WTC11 (cell line): Measurements from ENCODE around the gene PHKB. TPM values are rescaled to one million over a fixed set of nuclear protein-coding genes. Genes with fewer than 3 reads are reported as not detected.

ENCODE experiments used
- ATAC-seq: fragments of 200-7000 bp; cut with Tn5 transposase; 2 replicates; pipeline ENCODE4 v1.10.0; 2021; ENCODE audit warnings: mild to moderate bottlenecking, moderate library complexity
- CTCF ChIA-PET: fragments of 300-600 bp; sonication (Branson Sonifier 250); formaldehyde crosslinking; loops from one replicate; lab custom pipeline; 2021; ENCODE audit warnings: antibody characterized with exemption; lab: Charles Lee
- POLR2A ChIA-PET: fragments of 350-600 bp; sonication (Branson Sonifier 250); formaldehyde crosslinking; loops from one replicate; lab custom pipeline; 2021; ENCODE audit warnings: antibody characterized with exemption; lab: Charles Lee
- DNase-seq: peaks from one replicate; pipeline ENCODE4 v3.0.0; 2021; ENCODE audit warnings: low spot score
- H3K27ac Mint-ChIP-seq: 2 replicates; pipeline ENCODE4 v1.8.0; 2021; ENCODE audit warnings: mixed read lengths
- H3K27me3 Mint-ChIP-seq: 2 replicates; pipeline ENCODE4 v1.8.0; 2021; ENCODE audit warnings: low read depth, mild to moderate bottlenecking, moderate library complexity, mixed read lengths
- H3K36me3 Mint-ChIP-seq: 2 replicates; pipeline ENCODE4 v1.8.0; 2021; ENCODE audit warnings: mixed read lengths
- H3K4me1 Mint-ChIP-seq: 2 replicates; pipeline ENCODE4 v1.8.0; 2022; ENCODE audit warnings: mixed read lengths
- H3K4me3 Mint-ChIP-seq: 2 replicates; pipeline ENCODE4 v1.8.0; 2021; ENCODE audit warnings: mild to moderate bottlenecking, moderate library complexity, mixed read lengths
- H3K9me3 Mint-ChIP-seq: 2 replicates; pipeline ENCODE4 v1.8.0; 2021; ENCODE audit warnings: mixed read lengths
- ATF2 ChIP-seq: sonication (generic); formaldehyde crosslinking; IDR thresholded peaks from 2 replicates; pipeline ENCODE4 v1.8.1; 2022; ENCODE audit warnings: low read depth, missing genetic modification reagents, borderline replicate concordance
- E2F4 ChIP-seq: sonication (generic); formaldehyde crosslinking; IDR thresholded peaks from 2 replicates; pipeline ENCODE4 v1.8.1; 2022; ENCODE audit warnings: low read depth, mild to moderate bottlenecking, moderate library complexity, missing genetic modification reagents, borderline replicate concordance
- E2F5 ChIP-seq: sonication (generic); formaldehyde crosslinking; IDR thresholded peaks from 2 replicates; pipeline ENCODE4 v1.8.1; 2022; ENCODE audit warnings: mild to moderate bottlenecking, moderate library complexity, missing genetic modification reagents
- FOXJ3 ChIP-seq: sonication (generic); formaldehyde crosslinking; IDR thresholded peaks from 2 replicates; pipeline ENCODE4 v1.9.0; 2021; ENCODE audit warnings: missing genetic modification reagents, mild to moderate bottlenecking, borderline replicate concordance
- HMGXB4 ChIP-seq: sonication (generic); formaldehyde crosslinking; IDR thresholded peaks from 2 replicates; pipeline ENCODE4 v1.8.1; 2023; ENCODE audit warnings: mild to moderate bottlenecking, moderate library complexity, missing genetic modification reagents
- IRF1 ChIP-seq: sonication (generic); formaldehyde crosslinking; IDR thresholded peaks from 2 replicates; pipeline ENCODE4 v1.8.0; 2023; ENCODE audit warnings: missing genetic modification reagents
- MAX ChIP-seq: sonication (generic); formaldehyde crosslinking; IDR thresholded peaks from 2 replicates; pipeline ENCODE4 v1.8.0; 2022; ENCODE audit warnings: mild to moderate bottlenecking, missing genetic modification reagents
- NFATC4 ChIP-seq: fragments of 250-450 bp; sonication (Bioruptor Pico); IDR thresholded peaks from 2 replicates; pipeline ENCODE4 v1.9.0; 2021; ENCODE audit warnings: mild to moderate bottlenecking
- RORB ChIP-seq: fragments of 250-450 bp; sonication (Bioruptor Pico); IDR thresholded peaks from 2 replicates; pipeline ENCODE4 v1.9.0; 2021; ENCODE audit warnings: mild to moderate bottlenecking
- SMAD3 ChIP-seq: sonication (generic); formaldehyde crosslinking; IDR thresholded peaks from 2 replicates; pipeline ENCODE4 v1.8.0; 2022; ENCODE audit warnings: missing genetic modification reagents, mild to moderate bottlenecking, borderline replicate concordance
- STAT6 ChIP-seq: sonication (generic); formaldehyde crosslinking; conservative IDR thresholded peaks from 2 replicates; pipeline ENCODE4 v1.8.1; 2023; ENCODE audit warnings: mild to moderate bottlenecking, low read depth, missing genetic modification reagents, moderate library complexity
- TEAD1 ChIP-seq: sonication (generic); formaldehyde crosslinking; IDR thresholded peaks from 2 replicates; pipeline ENCODE4 v1.8.0; 2022; ENCODE audit warnings: mild to moderate bottlenecking, missing genetic modification reagents
- ZBTB21 ChIP-seq: sonication (generic); formaldehyde crosslinking; IDR thresholded peaks from 2 replicates; pipeline ENCODE4 v1.8.1; 2023; ENCODE audit warnings: mild to moderate bottlenecking, missing genetic modification reagents, borderline replicate concordance
- ZNF121 ChIP-seq: sonication (generic); formaldehyde crosslinking; IDR thresholded peaks from 2 replicates; pipeline ENCODE4 v1.8.0; 2023; ENCODE audit warnings: missing genetic modification reagents
- ZNF232 ChIP-seq: sonication (generic); formaldehyde crosslinking; IDR thresholded peaks from 2 replicates; pipeline ENCODE4 v1.8.0; 2022; ENCODE audit warnings: mild to moderate bottlenecking, missing genetic modification reagents
- ZNF532 ChIP-seq: fragments of 250-450 bp; sonication (Bioruptor Pico); IDR thresholded peaks from 2 replicates; pipeline ENCODE4 v1.9.0; 2021; ENCODE audit warnings: mild to moderate bottlenecking, borderline replicate concordance
- total RNA-seq: library from RNA; stranded (reverse); gene quantifications from 3 replicates; pipeline ENCODE4 v1.2.3, GENCODE V29; 2021

Gene PHKB
- total RNA-seq, 1 experiment from 2014 or later: 43.9 TPM

GRCh38 chr16:47712276-47713224 lies 251.4 kb downstream of the PHKB start (continued):
- TF ChIP-seq HMGXB4 (CRISPR knock-in tag): no peak

- no peak for DNase-seq
- no peaks in the 10 kb centered on the region for H3K9me3 Mint-ChIP-seq
- no peaks in the 10 kb centered on the region for H3K27me3 Mint-ChIP-seq
- no peak overlapping the region for H3K27ac Mint-ChIP-seq
- ChIA-PET POLR2A (no interaction called here), CTCF (interaction anchor here (0.6 kb wide), 1 partner anchor 13 kb away, joined by 3 read pairs; no protein-coding TSS in a partner anchor)
- ATAC-seq: no peak
- no peaks in the 10 kb centered on the region for H3K36me3 Mint-ChIP-seq
- no peak overlapping the region for H3K4me3 Mint-ChIP-seq
- H3K4me1 Mint-ChIP-seq: no peaks in the 10 kb centered on the region
- TF ChIP-seq FOXJ3 (no peak), ZNF532 (no peak), IRF1 (no peak), STAT6 (CRISPR knock-in tag) (no peak), ATF2 (CRISPR knock-in tag) (no peak), TEAD1 (CRISPR knock-in tag) (no peak), MAX (CRISPR knock-in tag) (no peak), E2F4 (CRISPR knock-in tag) (no peak), SMAD3 (CRISPR knock-in tag) (no peak), RORB (CRISPR knock-in tag) (no peak), ZNF121 (CRISPR knock-in tag) (no peak), ZBTB21 (CRISPR knock-in tag) (no peak), NFATC4 (CRISPR knock-in tag) (no peak), HMGXB4 (CRISPR knock-in tag) (no peak), ZNF232 (no peak), E2F5 (no peak)
Measured at GRCh38 chr16:47713225-47713595, 252.1 kb downstream of the PHKB start.
